Measurements from ENCODE around the gene FXR1. TPM values are rescaled to one million over a fixed set of nuclear protein-coding genes. Genes with fewer than 3 reads are reported as not detected.
"Not testable (repeated sequence)": the region's sequence is repeated elsewhere in the genome, so short reads cannot be mapped to it uniquely, and the experiment has no call there.

FXR1 gene
- polyA plus RNA-seq, 1 experiment, result 111 TPM

- Histone ChIP-seq H3K36me3 (ENCODE audit: control insufficient read depth, insufficient read depth, low read length) (no peaks in the 10 kb centered on the region; the same call in 1 of the 2 replicates), H3K27me3 (ENCODE audit: control insufficient read depth, insufficient read depth, low read length) (no peaks in the 10 kb centered on the region), H3K4me3 (ENCODE audit: low read depth, low read length) (no peak overlapping the region)
- no peak for DNase-seq (ENCODE audit: low read depth)
- POLR2A ChIA-PET, result no interaction called here
- CTCF ChIA-PET, result no interaction called here
- no peak for TF ChIP-seq CTCF (IDR thresholded peaks at IDR 0.05; ENCODE audit: insufficient read depth, low read depth, low read length)
These were observed 74.9 kb downstream of the FXR1 start for GRCh38 chr3:180987344-180987743.

- Histone ChIP-seq H3K27me3 (ENCODE audit: control insufficient read depth, insufficient read depth, low read length) (no peaks in the 10 kb centered on the region), H3K36me3 (ENCODE audit: control insufficient read depth, insufficient read depth, low read length) (no peaks in the 10 kb centered on the region; the same call in 1 of the 2 replicates), H3K4me3 (ENCODE audit: low read depth, low read length) (peak within 1 kb of the TSS; percentile 68)
- no peak for TF ChIP-seq CTCF (IDR thresholded peaks at IDR 0.05; ENCODE audit: insufficient read depth, low read depth, low read length)
- CTCF ChIA-PET, result interaction anchor here (1.6 kb wide), 1 partner anchor 9 kb away, joined by 3 read pairs; no protein-coding TSS in a partner anchor
- DNase-seq (ENCODE audit: low read depth), result peak; percentile 71
- POLR2A ChIA-PET, result no interaction called here
These were observed 77.1 kb downstream of the FXR1 start, which contains the start of gene DNAJC19 for GRCh38 chr3:180989291-180990163. Gene DNAJC19 (minus strand): TSS chr3:180989736. CDS start chr3:180989602, 134 bp downstream.

GRCh38 chr3:180990505-180990904 is 78.0 kb downstream of the FXR1 start:
- CTCF ChIA-PET, result interaction anchor here (1.6 kb wide), 1 partner anchor 10 kb away, joined by 3 read pairs; no protein-coding TSS in a partner anchor

GRCh38 chr3:180996415-180996932 is 84.0 kb downstream of the FXR1 start:
- no peak for TF ChIP-seq CTCF (IDR thresholded peaks at IDR 0.05; ENCODE audit: insufficient read depth, low read depth, low read length)
- no peaks in the 10 kb centered on the region for H3K27me3 ChIP-seq (ENCODE audit: control insufficient read depth, insufficient read depth, low read length)
- no peak overlapping the region for H3K4me3 ChIP-seq (ENCODE audit: low read depth, low read length)
- ChIA-PET CTCF (no interaction called here), POLR2A (interaction anchor here (0.6 kb wide), 1 partner anchor 84 kb away, joined by 5 read pairs; no protein-coding TSS in a partner anchor)
- DNase-seq (ENCODE audit: low read depth), result no peak
- no peaks in the 10 kb centered on the region for H3K36me3 ChIP-seq (ENCODE audit: control insufficient read depth, insufficient read depth, low read length)

More at GRCh38 chr3:180990505-180990904, 78.0 kb downstream of the FXR1 start:
- peak overlapping the region; percentile 68 for H3K4me3 ChIP-seq (ENCODE audit: low read depth, low read length)
- POLR2A ChIA-PET, result interaction anchor here (0.6 kb wide), 1 partner anchor 18 kb away, joined by 21 read pairs; no protein-coding TSS in a partner anchor
- TF ChIP-seq CTCF (IDR thresholded peaks at IDR 0.05; ENCODE audit: insufficient read depth, low read depth, low read length), result no peak
- H3K27me3 ChIP-seq (ENCODE audit: control insufficient read depth, insufficient read depth, low read length), result no peaks in the 10 kb centered on the region
- no peaks in the 10 kb centered on the region; the same call in 1 of the 2 replicates for H3K36me3 ChIP-seq (ENCODE audit: control insufficient read depth, insufficient read depth, low read length)
- DNase-seq (ENCODE audit: low read depth), result no peak

- H3K36me3 ChIP-seq (ENCODE audit: control insufficient read depth, insufficient read depth, low read length); CTCF ChIA-PET; DNase-seq (ENCODE audit: low read depth); H3K27me3 ChIP-seq (ENCODE audit: control insufficient read depth, insufficient read depth, low read length); H3K4me3 ChIP-seq (ENCODE audit: low read depth, low read length); POLR2A ChIA-PET: not testable (repeated sequence)
These were observed 89.9 kb downstream of the FXR1 start for GRCh38 chr3:181002331-181002730.

- H3K4me3 ChIP-seq (ENCODE audit: low read depth, low read length); H3K36me3 ChIP-seq (ENCODE audit: control insufficient read depth, insufficient read depth, low read length); DNase-seq (ENCODE audit: low read depth); POLR2A ChIA-PET; H3K27me3 ChIP-seq (ENCODE audit: control insufficient read depth, insufficient read depth, low read length); CTCF ChIA-PET: not testable (repeated sequence)
These were observed 91.0 kb downstream of the FXR1 start for GRCh38 chr3:181003469-181003868.

All from BJ (cell line).